ENCODE data around the gene MKRN2. TPM values are rescaled to one million over a fixed set of nuclear protein-coding genes. Genes with fewer than 3 reads are reported as not detected.

The MKRN2 gene
- total RNA-seq, 1 donor from 2014 or later: 22.3 TPM

GRCh38 chr3:12512534-12513118 lies 44.3 kb upstream of the MKRN2 start:
- CTCF ChIA-PET: no interaction called here
- no peak overlapping the region for H3K4me3 Mint-ChIP-seq
- DNase-seq: no peak
- peaks cover 34% of the 10 kb centered on the region for H3K36me3 Mint-ChIP-seq (ENCODE audit: low read depth)
- TF ChIP-seq, protein P1, sequence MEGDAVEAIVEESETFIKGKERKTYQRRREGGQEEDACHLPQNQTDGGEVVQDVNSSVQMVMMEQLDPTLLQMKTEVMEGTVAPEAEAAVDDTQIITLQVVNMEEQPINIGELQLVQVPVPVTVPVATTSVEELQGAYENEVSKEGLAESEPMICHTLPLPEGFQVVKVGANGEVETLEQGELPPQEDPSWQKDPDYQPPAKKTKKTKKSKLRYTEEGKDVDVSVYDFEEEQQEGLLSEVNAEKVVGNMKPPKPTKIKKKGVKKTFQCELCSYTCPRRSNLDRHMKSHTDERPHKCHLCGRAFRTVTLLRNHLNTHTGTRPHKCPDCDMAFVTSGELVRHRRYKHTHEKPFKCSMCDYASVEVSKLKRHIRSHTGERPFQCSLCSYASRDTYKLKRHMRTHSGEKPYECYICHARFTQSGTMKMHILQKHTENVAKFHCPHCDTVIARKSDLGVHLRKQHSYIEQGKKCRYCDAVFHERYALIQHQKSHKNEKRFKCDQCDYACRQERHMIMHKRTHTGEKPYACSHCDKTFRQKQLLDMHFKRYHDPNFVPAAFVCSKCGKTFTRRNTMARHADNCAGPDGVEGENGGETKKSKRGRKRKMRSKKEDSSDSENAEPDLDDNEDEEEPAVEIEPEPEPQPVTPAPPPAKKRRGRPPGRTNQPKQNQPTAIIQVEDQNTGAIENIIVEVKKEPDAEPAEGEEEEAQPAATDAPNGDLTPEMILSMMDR (IDR thresholded peaks at IDR 0.05): no peak
- POLR2A ChIA-PET: no interaction called here
- intact Hi-C loops (cut with micrococcal nuclease): no loop called here
- no peaks in the 10 kb centered on the region for H3K27me3 Mint-ChIP-seq
- H3K27ac Mint-ChIP-seq: no peak overlapping the region
- no peak for ATAC-seq (ENCODE audit: low read depth)
- H3K9me3 Mint-ChIP-seq: no peaks in the 10 kb centered on the region
- H3K4me1 Mint-ChIP-seq: no peaks in the 10 kb centered on the region

- no peak overlapping the region for H3K27ac Mint-ChIP-seq
- CTCF ChIA-PET: no interaction called here
- intact Hi-C loops (cut with micrococcal nuclease): no loop called here
- H3K36me3 Mint-ChIP-seq (ENCODE audit: low read depth): peaks cover 30% of the 10 kb centered on the region
- H3K4me1 Mint-ChIP-seq: no peaks in the 10 kb centered on the region
- DNase-seq: no peak
- POLR2A ChIA-PET: no interaction called here
- H3K27me3 Mint-ChIP-seq: no peaks in the 10 kb centered on the region
- no peak for ATAC-seq (ENCODE audit: low read depth)
- H3K4me3 Mint-ChIP-seq: no peak overlapping the region
- no peaks in the 10 kb centered on the region for H3K9me3 Mint-ChIP-seq
- TF ChIP-seq, protein P1 (IDR thresholded peaks at IDR 0.05): no peak
These were observed 43.0 kb upstream of the MKRN2 start for GRCh38 chr3:12513694-12514446.

GRCh38 chr3:12515631-12516030 lies 41.3 kb upstream of the MKRN2 start:
- Mint-ChIP-seq H3K36me3 (ENCODE audit: low read depth) (peaks cover 29% of the 10 kb centered on the region), H3K27me3 (no peaks in the 10 kb centered on the region), H3K4me3 (no peak overlapping the region), H3K4me1 (no peaks in the 10 kb centered on the region), H3K27ac (no peak overlapping the region), H3K9me3 (no peaks in the 10 kb centered on the region)
- intact Hi-C loops (cut with micrococcal nuclease): no loop called here
- POLR2A ChIA-PET: no interaction called here
- CTCF ChIA-PET: no interaction called here
- DNase-seq (no peak), ATAC-seq (ENCODE audit: low read depth) (no peak)
- TF ChIP-seq, protein P1 (IDR thresholded peaks at IDR 0.05): no peak

GRCh38 chr3:12516873-12517272 lies 40.0 kb upstream of the MKRN2 start:
- no peak for DNase-seq
- intact Hi-C loops (cut with micrococcal nuclease): no loop called here

More at GRCh38 chr3:12516873-12517272, 40.0 kb upstream of the MKRN2 start:
- POLR2A ChIA-PET: no interaction called here
- H3K9me3 Mint-ChIP-seq: peaks cover 3% of the 10 kb centered on the region
- H3K4me1 Mint-ChIP-seq: no peaks in the 10 kb centered on the region
- TF ChIP-seq, protein P1 (IDR thresholded peaks at IDR 0.05): no peak
- ATAC-seq (ENCODE audit: low read depth): no peak
- no peak overlapping the region for H3K4me3 Mint-ChIP-seq
- H3K27ac Mint-ChIP-seq: no peak overlapping the region
- CTCF ChIA-PET: interaction anchor here (1.4 kb wide), 1 partner anchor 29 kb away, joined by 3 read pairs; the partner anchor contains the start of gene MKRN2OS
- peaks cover 30% of the 10 kb centered on the region for H3K36me3 Mint-ChIP-seq (ENCODE audit: low read depth)
- no peaks in the 10 kb centered on the region for H3K27me3 Mint-ChIP-seq
